AG10803 (cell line): ENCODE results near the gene NELL2.

Source experiments
- DNase-seq: peaks from one replicate; pipeline ENCODE4 v3.0.0; 2010; ENCODE audit warnings: low read depth
- H3K4me3 ChIP-seq: 2 replicates; pipeline ENCODE4 v1.5.1; 2011; ENCODE audit warnings: mild to moderate bottlenecking, low read length, control low read depth
- CTCF ChIP-seq: conservative IDR thresholded peaks from 2 replicates; pipeline ENCODE4 v1.5.1; 2011; ENCODE audit warnings: mild to moderate bottlenecking, low read length, control low read depth, inconsistent platforms

NELL2 gene

GRCh38 chr12:44510510-44510909, 365.6 kb downstream of the NELL2 start:
- TF ChIP-seq CTCF, result no peak
- no peak overlapping the region for H3K4me3 ChIP-seq
- DNase-seq, result no peak

- H3K4me3 ChIP-seq, result no peak overlapping the region
- TF ChIP-seq CTCF, result no peak
- no peak for DNase-seq
Observed at GRCh38 chr12:44510076-44510475, 366.0 kb downstream of the NELL2 start.

GRCh38 chr12:44509471-44509870, 366.6 kb downstream of the NELL2 start:
- no peak for TF ChIP-seq CTCF
- peak; percentile 13 for DNase-seq
- H3K4me3 ChIP-seq, result no peak overlapping the region

- no peak for TF ChIP-seq CTCF
- no peak overlapping the region for H3K4me3 ChIP-seq
- DNase-seq, result no peak
Observed at GRCh38 chr12:44507461-44507860, 368.7 kb downstream of the NELL2 start.

GRCh38 chr12:44504799-44505198, 371.3 kb downstream of the NELL2 start:
- no peak for TF ChIP-seq CTCF
- no peak for DNase-seq

GRCh38 chr12:44503329-44503728, 372.8 kb downstream of the NELL2 start:
- no peak for DNase-seq
- no peak for TF ChIP-seq CTCF
- H3K4me3 ChIP-seq, result no peak overlapping the region

More at GRCh38 chr12:44504799-44505198, 371.3 kb downstream of the NELL2 start:
- no peak overlapping the region for H3K4me3 ChIP-seq

- DNase-seq, result no peak
- no peak overlapping the region for H3K4me3 ChIP-seq
- no peak for TF ChIP-seq CTCF
Observed at GRCh38 chr12:44502681-44503080, 373.4 kb downstream of the NELL2 start.
